GM19239 (cell line): Measurements from ENCODE around the gene NPIPA3.
"Not testable (repeated sequence)": the region's sequence is repeated elsewhere in the genome, so short reads cannot be mapped to it uniquely, and the experiment has no call there.

ENCODE experiments used
- DNase-seq: peaks from one replicate; pipeline ENCODE4 v3.0.0; 2011; ENCODE audit warnings: low spot score; ENCODE audit not compliant: insufficient read length
- FAIRE-seq: peaks from 2 replicates; lab custom pipeline; 2011; peaks lifted over from hg19 to GRCh38; lab: Jason Lieb, UNC

The NPIPA3 gene

DNA sequence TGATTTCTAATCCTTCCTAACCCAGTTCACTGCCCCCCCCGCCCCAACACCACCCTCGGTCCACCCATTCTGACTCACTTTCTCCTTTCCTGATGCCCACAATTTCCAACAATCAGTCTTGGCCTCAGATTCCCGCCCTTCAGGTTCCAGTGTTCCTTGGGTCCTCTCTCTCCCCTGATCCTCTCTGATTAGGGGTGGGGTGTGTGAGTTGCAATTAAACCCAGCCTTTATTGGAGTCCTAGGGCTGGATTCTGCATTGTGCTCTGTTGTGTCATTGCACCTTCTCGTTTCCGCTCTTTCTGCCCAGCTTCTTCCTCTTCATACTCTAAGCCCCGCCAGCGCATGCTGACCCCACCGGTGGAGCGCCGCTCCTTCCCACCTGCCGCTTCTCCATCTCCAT, 38.6 kb downstream of the NPIPA3 start:
- FAIRE-seq, DNase-seq: not testable (repeated sequence)

GRCh38 chr16:14742273-14743128, 39.3 kb downstream of the NPIPA3 start, which contains the start of gene NPIPA2:
Gene NPIPA2 (plus strand): TSS chr16:14742533. CDS start chr16:14748066, 5,533 bp downstream.
- not testable (repeated sequence) for DNase-seq
- FAIRE-seq, result peak; percentile 71

DNA sequence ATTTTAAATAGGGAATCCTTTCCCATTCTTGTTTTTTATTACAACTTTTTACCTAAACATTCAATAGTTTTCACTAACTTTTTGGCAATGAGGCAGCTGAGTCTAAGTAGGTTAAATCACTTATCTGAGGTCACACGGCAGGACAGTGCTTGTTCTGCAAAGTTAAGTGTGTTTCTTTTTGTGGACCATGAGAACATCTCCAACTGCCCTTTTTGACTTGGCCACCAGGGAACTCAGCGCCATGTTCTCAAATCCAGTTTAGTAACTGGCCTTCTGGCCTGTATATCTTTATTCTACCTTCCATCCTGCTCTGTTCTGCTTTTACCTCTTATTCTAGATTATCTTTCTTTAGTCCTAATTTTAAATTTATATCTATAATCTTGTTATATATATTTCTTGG, 70.4 kb downstream of the NPIPA3 start:
- FAIRE-seq, DNase-seq: not testable (repeated sequence)

DNA sequence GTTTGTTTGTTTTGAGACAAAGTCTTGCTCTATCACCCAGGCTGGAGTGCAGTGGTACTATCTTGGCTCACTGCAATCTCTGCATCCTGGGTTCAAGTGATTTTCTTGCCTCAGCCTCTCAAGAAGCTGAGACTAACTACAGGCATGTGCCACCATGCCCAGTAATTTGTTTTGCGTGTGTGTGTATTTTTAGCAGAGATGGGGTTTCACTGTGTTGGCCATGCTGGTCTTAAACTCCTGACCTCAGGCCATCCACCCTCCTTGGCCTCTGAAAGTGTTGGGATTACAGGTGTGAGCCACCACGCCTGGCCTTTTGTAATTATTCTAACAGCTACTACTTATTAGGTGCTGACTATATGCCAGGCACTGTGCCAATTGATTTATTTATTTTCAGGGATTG, 72.4 kb downstream of the NPIPA3 start:
- DNase-seq, FAIRE-seq: not testable (repeated sequence)
